Thymus (tissue), 2 donors: ENCODE data around the gene SPDYE18. TPM values are rescaled to one million over a fixed set of nuclear protein-coding genes. Genes with fewer than 3 reads are reported as not detected.

ENCODE experiments used
- polyA plus RNA-seq: library from polyadenylated mRNA; stranded (reverse); fragments of 200-250 nt; gene quantifications from one replicate; pipeline ENCODE4 v1.2.3, GENCODE V29; 2013
- total RNA-seq: library from RNA; stranded (reverse); fragments of 120-200 nt; gene quantifications from one replicate; pipeline ENCODE4 v1.2.4, GENCODE V29; 2013
- donor health status: healthy.

The SPDYE18 gene
- total and polyA plus RNA-seq, 2 donors = 0.50 to 0.57 TPM

Other genes with a start within 250 kb of the SPDYE18 start
- gene SPDYE17, start 30.2 kb downstream of the SPDYE18 start, total RNA-seq = not detected
- not detected for gene SPDYE17, start 30.2 kb downstream of the SPDYE18 start, polyA plus RNA-seq
- 8.7 TPM for gene CCDC146, start 60.1 kb upstream of the SPDYE18 start, total RNA-seq
- gene CCDC146, start 60.1 kb upstream of the SPDYE18 start, polyA plus RNA-seq = 15.6 TPM
- 46.0 TPM for gene FGL2, start 137.3 kb upstream of the SPDYE18 start, total RNA-seq
- 23.2 TPM for gene FGL2, start 137.3 kb upstream of the SPDYE18 start, polyA plus RNA-seq